Measurements from ENCODE around the gene FAT1. TPM values are rescaled to one million over a fixed set of nuclear protein-coding genes. Genes with fewer than 3 reads are reported as not detected.

FAT1 gene
- total and polyA plus RNA-seq, 9 of the 15 experiments (the other 6 are each of a cell fraction or from before 2014, with no cell fraction given), result 6.0 to 38.4 (median 21.4) TPM

DNA sequence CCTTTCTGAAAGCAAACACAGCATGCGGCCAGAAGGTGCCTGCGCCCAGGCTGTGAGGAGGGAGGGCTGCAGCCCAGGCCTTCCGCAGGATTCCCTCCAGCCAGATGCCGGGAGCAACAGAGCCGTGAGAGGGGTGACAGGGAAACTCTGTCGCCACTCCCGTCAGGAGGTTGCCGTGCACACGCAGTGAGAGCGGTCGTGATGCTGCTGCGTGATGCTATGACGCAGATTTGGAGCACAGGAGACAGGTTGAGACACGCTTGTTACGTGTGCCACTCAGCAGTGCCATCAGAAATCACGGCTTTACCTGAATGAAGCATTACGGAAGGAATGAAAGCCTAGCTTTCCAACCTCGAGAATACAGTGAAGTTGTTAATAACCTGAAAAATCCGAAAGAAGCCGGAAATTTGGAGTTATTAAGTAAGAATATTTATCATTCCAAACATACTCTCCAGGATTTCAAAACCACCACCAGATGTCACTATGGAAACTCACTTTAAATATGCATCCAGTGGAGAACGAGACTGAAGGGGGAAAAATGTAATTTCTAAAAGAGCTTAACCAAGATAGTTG, 54.4 kb downstream of the FAT1 start:
- BruUV-seq (replicated peaks), result no TSS peak
- Histone ChIP-seq H2AFZ (ENCODE audit: low read depth, low read length) (no peak overlapping the region), H3K9me3 (replicated peaks; ENCODE audit: control insufficient read depth, insufficient read depth, low read depth, low read length) (no peaks in the 10 kb centered on the region), H3K27me3 (ENCODE audit: control insufficient read depth in 2 of 2, insufficient read depth in 2 of 2, low read length in 2 of 2) (peaks cover 0 to 10% of the 10 kb centered on the region in 2 experiments; a peak in 2 of 5 replicates), H3K4me1 (replicated peaks in 1 of 2; ENCODE audit: control insufficient read depth in 2 of 2, insufficient read depth in 2 of 2, low read length in 2 of 2) (peaks cover 0 to 3% of the 10 kb centered on the region in 2 experiments; a peak in 1 of 5 replicates), H3K9ac (ENCODE audit: insufficient read depth in 1 of 2, low read depth in 2 of 2, low read length in 2 of 2) (0 out of 4 replicates have a peak overlapping the region, but pooled peaks of 1 of the 2 experiments have one; percentile 23), H3K27ac (ENCODE audit: extremely low read depth, low read depth, low read length) (no peak overlapping the region), H3K9me1 (ENCODE audit: control insufficient read depth, insufficient read depth, low read length) (no peaks in the 10 kb centered on the region), H3K4me2 (ENCODE audit: insufficient read depth, low read length) (no peak overlapping the region), H3K4me3 (no peak overlapping the region), H4K20me1 (replicated peaks; ENCODE audit: control insufficient read depth, insufficient read depth, low read length) (no peaks in the 10 kb centered on the region), H3K36me3 (ENCODE audit: control insufficient read depth, insufficient read depth, low read length) (no peaks in the 10 kb centered on the region), H3K79me2 (ENCODE audit: control insufficient read depth, insufficient read depth, low read length) (no peaks in the 10 kb centered on the region)
- intact Hi-C loops (cut with micrococcal nuclease), result loop anchor here (2.0 kb wide), 1 partner anchor 56 kb away; no protein-coding TSS in a partner anchor
- WGBS (ENCODE audit: insufficient coverage, low coverage, missing lambda C conversion rate), result 40% methylated on average over 21 of the region's 21 CpGs
- ATAC-seq, result peak; percentile 58; the same call in 1 of the 3 replicates
- POLR2A ChIA-PET, result no interaction called here
- TF ChIP-seq, protein P1, sequence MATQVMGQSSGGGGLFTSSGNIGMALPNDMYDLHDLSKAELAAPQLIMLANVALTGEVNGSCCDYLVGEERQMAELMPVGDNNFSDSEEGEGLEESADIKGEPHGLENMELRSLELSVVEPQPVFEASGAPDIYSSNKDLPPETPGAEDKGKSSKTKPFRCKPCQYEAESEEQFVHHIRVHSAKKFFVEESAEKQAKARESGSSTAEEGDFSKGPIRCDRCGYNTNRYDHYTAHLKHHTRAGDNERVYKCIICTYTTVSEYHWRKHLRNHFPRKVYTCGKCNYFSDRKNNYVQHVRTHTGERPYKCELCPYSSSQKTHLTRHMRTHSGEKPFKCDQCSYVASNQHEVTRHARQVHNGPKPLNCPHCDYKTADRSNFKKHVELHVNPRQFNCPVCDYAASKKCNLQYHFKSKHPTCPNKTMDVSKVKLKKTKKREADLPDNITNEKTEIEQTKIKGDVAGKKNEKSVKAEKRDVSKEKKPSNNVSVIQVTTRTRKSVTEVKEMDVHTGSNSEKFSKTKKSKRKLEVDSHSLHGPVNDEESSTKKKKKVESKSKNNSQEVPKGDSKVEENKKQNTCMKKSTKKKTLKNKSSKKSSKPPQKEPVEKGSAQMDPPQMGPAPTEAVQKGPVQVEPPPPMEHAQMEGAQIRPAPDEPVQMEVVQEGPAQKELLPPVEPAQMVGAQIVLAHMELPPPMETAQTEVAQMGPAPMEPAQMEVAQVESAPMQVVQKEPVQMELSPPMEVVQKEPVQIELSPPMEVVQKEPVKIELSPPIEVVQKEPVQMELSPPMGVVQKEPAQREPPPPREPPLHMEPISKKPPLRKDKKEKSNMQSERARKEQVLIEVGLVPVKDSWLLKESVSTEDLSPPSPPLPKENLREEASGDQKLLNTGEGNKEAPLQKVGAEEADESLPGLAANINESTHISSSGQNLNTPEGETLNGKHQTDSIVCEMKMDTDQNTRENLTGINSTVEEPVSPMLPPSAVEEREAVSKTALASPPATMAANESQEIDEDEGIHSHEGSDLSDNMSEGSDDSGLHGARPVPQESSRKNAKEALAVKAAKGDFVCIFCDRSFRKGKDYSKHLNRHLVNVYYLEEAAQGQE (IDR thresholded peaks at IDR 0.05; ENCODE audit: borderline replicate concordance), result peak; percentile 34; the same call in 1 of the 2 replicates
- TF ChIP-seq, protein P1 (CRISPR knock-in tag; IDR thresholded peaks at IDR 0.05; ENCODE audit: low read depth), result no peak
- TF ChIP-seq NCOA6 (IDR thresholded peaks at IDR 0.05) (no peak), RAD21 (CRISPR knock-in tag; conservative IDR thresholded peaks at IDR 0.05 in 1 of 2, IDR thresholded peaks at IDR 0.05 in 1 of 2) (peak; percentile 27 to 55; a peak in 3 of 4 replicates), ZNF589 (CRISPR knock-in tag; IDR thresholded peaks at IDR 0.05; ENCODE audit: low read depth) (no peak)
- TF ChIP-seq, protein P2, sequence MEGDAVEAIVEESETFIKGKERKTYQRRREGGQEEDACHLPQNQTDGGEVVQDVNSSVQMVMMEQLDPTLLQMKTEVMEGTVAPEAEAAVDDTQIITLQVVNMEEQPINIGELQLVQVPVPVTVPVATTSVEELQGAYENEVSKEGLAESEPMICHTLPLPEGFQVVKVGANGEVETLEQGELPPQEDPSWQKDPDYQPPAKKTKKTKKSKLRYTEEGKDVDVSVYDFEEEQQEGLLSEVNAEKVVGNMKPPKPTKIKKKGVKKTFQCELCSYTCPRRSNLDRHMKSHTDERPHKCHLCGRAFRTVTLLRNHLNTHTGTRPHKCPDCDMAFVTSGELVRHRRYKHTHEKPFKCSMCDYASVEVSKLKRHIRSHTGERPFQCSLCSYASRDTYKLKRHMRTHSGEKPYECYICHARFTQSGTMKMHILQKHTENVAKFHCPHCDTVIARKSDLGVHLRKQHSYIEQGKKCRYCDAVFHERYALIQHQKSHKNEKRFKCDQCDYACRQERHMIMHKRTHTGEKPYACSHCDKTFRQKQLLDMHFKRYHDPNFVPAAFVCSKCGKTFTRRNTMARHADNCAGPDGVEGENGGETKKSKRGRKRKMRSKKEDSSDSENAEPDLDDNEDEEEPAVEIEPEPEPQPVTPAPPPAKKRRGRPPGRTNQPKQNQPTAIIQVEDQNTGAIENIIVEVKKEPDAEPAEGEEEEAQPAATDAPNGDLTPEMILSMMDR (IDR thresholded peaks at IDR 0.05 in 2 of 3, conservative IDR thresholded peaks at IDR 0.05 in 1 of 3; ENCODE audit: insufficient read depth in 2 of 3, low read depth in 1 of 3, low read length in 3 of 3), result peak in 2 of 3 experiments; percentile 12 to 59; a peak in 4 of 6 replicates
- CTCF ChIA-PET (ENCODE audit: low intra/inter-chr PET ratio), result no interaction called here
- FAIRE-seq, result no peak
- peak in 1 of 4 experiments; percentile 21 for DNase-seq (ENCODE audit: extremely low read depth in 1 of 4, low spot score in 3 of 4)
- in situ Hi-C loops (cut with MboI), result no loop called here
